ENCODE data around the gene RPL36AL. TPM values are rescaled to one million over a fixed set of nuclear protein-coding genes. Genes with fewer than 3 reads are reported as not detected.

RPL36AL gene
- polyA plus RNA-seq, 2 of the 4 experiments (the other 2 are of a cell fraction): 390 to 469 TPM

- no peak for TF ChIP-seq USF2 (IDR thresholded peaks at IDR 0.05)
- TF ChIP-seq GATA3 (IDR thresholded peaks at IDR 0.05; ENCODE audit: borderline replicate concordance): no peak; the same call in 1 of the 2 replicates
- TF ChIP-seq HOXA7 (CRISPR knock-in tag; IDR thresholded peaks at IDR 0.05): peak; percentile 97
Measured at GRCh38 chr14:49582113-49582977, 38.1 kb downstream of the RPL36AL start (continued).

GRCh38 chr14:49581209-49582112, 39.0 kb downstream of the RPL36AL start:
- Histone ChIP-seq H3K27ac (no peak overlapping the region), H3K4me3 (no peak overlapping the region), H3K4me2 (peak overlapping the region; percentile 82; the same call in 1 of the 3 replicates), H3K4me1 (peaks cover 30% of the 10 kb centered on the region), H3K9me3 (no peaks in the 10 kb centered on the region)
- 81% methylated on average over 9 of the region's 9 CpGs for WGBS (ENCODE audit: missing lambda C conversion rate)
- DNase-seq (ENCODE audit: low read depth in 1 of 2, low spot score in 1 of 2): no peak
- POLR2A ChIA-PET: interaction anchor here (0.6 kb wide), 1 partner anchor 302 kb away, joined by 5 read pairs; no protein-coding TSS in a partner anchor
- ATAC-seq: peak in 1 of 2 experiments; percentile 1; a peak in 2 of 6 replicates
- CTCF ChIA-PET: no interaction called here
- FAIRE-seq: no peak
- peak; percentile 11; the same call in 1 of the 2 replicates for TF ChIP-seq REST (IDR thresholded peaks at IDR 0.05)
- TF ChIP-seq ZNF302 (CRISPR knock-in tag; IDR thresholded peaks at IDR 0.05): no peak
- TF ChIP-seq BCL3 (IDR thresholded peaks at IDR 0.05): no peak
- TF ChIP-seq PHF8 (IDR thresholded peaks at IDR 0.05; ENCODE audit: borderline replicate concordance, low read depth): no peak
- peak; percentile 21; the same call in 1 of the 2 replicates for TF ChIP-seq HOXA7 (CRISPR knock-in tag; IDR thresholded peaks at IDR 0.05)
- TF ChIP-seq EHMT2 (IDR thresholded peaks at IDR 0.05; ENCODE audit: low read depth): no peak
- 0 out of 5 replicates have a peak, but pooled peaks of 1 of the 2 experiments have one; percentile 15 for TF ChIP-seq JUN (IDR thresholded peaks at IDR 0.05)
- no peak for TF ChIP-seq HMGXB4 (CRISPR knock-in tag; IDR thresholded peaks at IDR 0.05; ENCODE audit: borderline replicate concordance)
- TF ChIP-seq FOSB (CRISPR knock-in tag; IDR thresholded peaks at IDR 0.05): 0 out of 2 replicates have a peak, but pooled peaks have one; percentile 69
- TF ChIP-seq ESRRA (IDR thresholded peaks at IDR 0.05; ENCODE audit: borderline replicate concordance, low read length): no peak

Measured in A549 (cell line).